DND-41 (cell line): ENCODE measurements around the gene C17orf50.

Source experiments
- EZH2 ChIP-seq: IDR thresholded peaks from 3 replicates; pipeline ENCODE4 v1.6.1; 2012; ENCODE audit warnings: borderline replicate concordance, low read depth, mild to moderate bottlenecking, moderate library complexity, low read length, inconsistent platforms; ENCODE audit not compliant: severe bottlenecking
- TF ChIP-seq, protein P1 (sequence below): IDR thresholded peaks from 2 replicates; pipeline ENCODE4 v1.5.1; 2012; ENCODE audit warnings: borderline replicate concordance, low read length, moderate library complexity, mild to moderate bottlenecking; ENCODE audit not compliant: poor library complexity, severe bottlenecking; ENCODE audit errors: extremely low read depth

DNA sequence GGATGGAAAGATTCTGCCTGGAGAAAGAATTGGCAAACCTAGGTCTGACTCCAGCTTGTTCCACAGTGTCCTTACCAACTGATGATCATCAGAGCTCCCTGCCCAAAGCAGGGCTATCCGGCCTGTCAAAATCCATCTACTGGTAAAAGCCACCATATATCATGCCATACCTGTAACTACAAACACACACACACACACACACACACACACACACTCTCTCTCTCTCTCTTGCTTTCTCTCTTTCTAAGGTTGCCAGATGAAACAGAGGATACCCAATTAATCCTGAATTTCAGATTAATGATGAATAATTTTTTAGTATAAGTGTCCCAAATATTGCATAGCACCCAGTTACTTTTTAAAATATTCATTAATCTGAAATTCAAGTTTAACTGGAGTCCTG, 36.3 kb downstream of the C17orf50 start:
- TF ChIP-seq, protein P1, sequence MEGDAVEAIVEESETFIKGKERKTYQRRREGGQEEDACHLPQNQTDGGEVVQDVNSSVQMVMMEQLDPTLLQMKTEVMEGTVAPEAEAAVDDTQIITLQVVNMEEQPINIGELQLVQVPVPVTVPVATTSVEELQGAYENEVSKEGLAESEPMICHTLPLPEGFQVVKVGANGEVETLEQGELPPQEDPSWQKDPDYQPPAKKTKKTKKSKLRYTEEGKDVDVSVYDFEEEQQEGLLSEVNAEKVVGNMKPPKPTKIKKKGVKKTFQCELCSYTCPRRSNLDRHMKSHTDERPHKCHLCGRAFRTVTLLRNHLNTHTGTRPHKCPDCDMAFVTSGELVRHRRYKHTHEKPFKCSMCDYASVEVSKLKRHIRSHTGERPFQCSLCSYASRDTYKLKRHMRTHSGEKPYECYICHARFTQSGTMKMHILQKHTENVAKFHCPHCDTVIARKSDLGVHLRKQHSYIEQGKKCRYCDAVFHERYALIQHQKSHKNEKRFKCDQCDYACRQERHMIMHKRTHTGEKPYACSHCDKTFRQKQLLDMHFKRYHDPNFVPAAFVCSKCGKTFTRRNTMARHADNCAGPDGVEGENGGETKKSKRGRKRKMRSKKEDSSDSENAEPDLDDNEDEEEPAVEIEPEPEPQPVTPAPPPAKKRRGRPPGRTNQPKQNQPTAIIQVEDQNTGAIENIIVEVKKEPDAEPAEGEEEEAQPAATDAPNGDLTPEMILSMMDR = no peak
- no peak for TF ChIP-seq EZH2
